ENCODE data around the gene IL27RA.

GRCh38 chr19:14055396-14055795, 23.8 kb downstream of the IL27RA start:
- TF ChIP-seq, protein P1, sequence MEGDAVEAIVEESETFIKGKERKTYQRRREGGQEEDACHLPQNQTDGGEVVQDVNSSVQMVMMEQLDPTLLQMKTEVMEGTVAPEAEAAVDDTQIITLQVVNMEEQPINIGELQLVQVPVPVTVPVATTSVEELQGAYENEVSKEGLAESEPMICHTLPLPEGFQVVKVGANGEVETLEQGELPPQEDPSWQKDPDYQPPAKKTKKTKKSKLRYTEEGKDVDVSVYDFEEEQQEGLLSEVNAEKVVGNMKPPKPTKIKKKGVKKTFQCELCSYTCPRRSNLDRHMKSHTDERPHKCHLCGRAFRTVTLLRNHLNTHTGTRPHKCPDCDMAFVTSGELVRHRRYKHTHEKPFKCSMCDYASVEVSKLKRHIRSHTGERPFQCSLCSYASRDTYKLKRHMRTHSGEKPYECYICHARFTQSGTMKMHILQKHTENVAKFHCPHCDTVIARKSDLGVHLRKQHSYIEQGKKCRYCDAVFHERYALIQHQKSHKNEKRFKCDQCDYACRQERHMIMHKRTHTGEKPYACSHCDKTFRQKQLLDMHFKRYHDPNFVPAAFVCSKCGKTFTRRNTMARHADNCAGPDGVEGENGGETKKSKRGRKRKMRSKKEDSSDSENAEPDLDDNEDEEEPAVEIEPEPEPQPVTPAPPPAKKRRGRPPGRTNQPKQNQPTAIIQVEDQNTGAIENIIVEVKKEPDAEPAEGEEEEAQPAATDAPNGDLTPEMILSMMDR (IDR thresholded peaks at IDR 0.05): no peak
- no peak for TF ChIP-seq POLR2A (IDR thresholded peaks at IDR 0.05)

Measured in Peyer's patch (tissue), 4 donors.